Measurements from ENCODE around the gene FRS2.

Gene FRS2

GRCh38 chr12:69502345-69503081, 32.3 kb downstream of the FRS2 start:
- no peak for DNase-seq (ENCODE audit: low spot score)

- no peak for DNase-seq (ENCODE audit: low spot score)
Measured at GRCh38 chr12:69508091-69508490, 37.9 kb downstream of the FRS2 start.

- DNase-seq (ENCODE audit: low spot score) = no peak
Measured at GRCh38 chr12:69508621-69509020, 38.4 kb downstream of the FRS2 start.

- no peak for DNase-seq (ENCODE audit: low spot score)
Measured at GRCh38 chr12:69509308-69509736, 39.1 kb downstream of the FRS2 start.

GRCh38 chr12:69509904-69510827, 40.0 kb downstream of the FRS2 start:
- no peak for DNase-seq (ENCODE audit: low spot score)

- no peak for DNase-seq (ENCODE audit: low spot score)
Measured at GRCh38 chr12:69511016-69511415, 40.8 kb downstream of the FRS2 start.

GRCh38 chr12:69511469-69512267, 41.5 kb downstream of the FRS2 start:
- no peak for DNase-seq (ENCODE audit: low spot score)

GRCh38 chr12:69512820-69513219, 42.6 kb downstream of the FRS2 start:
- DNase-seq (ENCODE audit: low spot score) = no peak

GRCh38 chr12:69513297-69513696, 43.1 kb downstream of the FRS2 start:
- no peak for DNase-seq (ENCODE audit: low spot score)

GRCh38 chr12:69514111-69514510, 43.9 kb downstream of the FRS2 start:
- DNase-seq (ENCODE audit: low spot score) = no peak

GRCh38 chr12:69514845-69515244, 44.7 kb downstream of the FRS2 start:
- no peak for DNase-seq (ENCODE audit: low spot score)

GRCh38 chr12:69515394-69515930, 45.3 kb downstream of the FRS2 start:
- no peak for DNase-seq (ENCODE audit: low spot score)

- DNase-seq (ENCODE audit: low spot score) = no peak
Measured at GRCh38 chr12:69516950-69517349, 46.8 kb downstream of the FRS2 start.

GRCh38 chr12:69517406-69517805, 47.2 kb downstream of the FRS2 start:
- no peak for DNase-seq (ENCODE audit: low spot score)

- DNase-seq (ENCODE audit: low spot score) = no peak
Measured at GRCh38 chr12:69519871-69520270, 49.7 kb downstream of the FRS2 start.

GRCh38 chr12:69523433-69524330, 53.5 kb downstream of the FRS2 start:
- DNase-seq (ENCODE audit: low spot score) = no peak

- no peak for DNase-seq (ENCODE audit: low spot score)
Measured at GRCh38 chr12:69524331-69524630, 54.1 kb downstream of the FRS2 start.

GRCh38 chr12:69524755-69525469, 54.7 kb downstream of the FRS2 start:
- DNase-seq (ENCODE audit: low spot score) = no peak

GRCh38 chr12:69527506-69528272, 57.5 kb downstream of the FRS2 start:
- DNase-seq (ENCODE audit: low spot score) = no peak

GRCh38 chr12:69529021-69529420, 58.8 kb downstream of the FRS2 start:
- no peak for DNase-seq (ENCODE audit: low spot score)
